Hepatocyte (in vitro differentiated cells): ENCODE data around the gene MZF1.

ENCODE experiments used
- EZH2 ChIP-seq: fragments of 200-600 bp; sonication (generic); IDR thresholded peaks from 2 replicates; pipeline ENCODE4 v1.6.1; 2016; ENCODE audit warnings: antibody characterized with exemption, mild to moderate bottlenecking, borderline replicate concordance
- TF ChIP-seq, protein P1 (sequence below): fragments of 200-600 bp; sonication (generic); IDR thresholded peaks from 2 replicates; pipeline ENCODE4 v1.5.1; 2016; ENCODE audit warnings: antibody characterized with exemption, mild to moderate bottlenecking; ENCODE audit not compliant: poor library complexity

DNA sequence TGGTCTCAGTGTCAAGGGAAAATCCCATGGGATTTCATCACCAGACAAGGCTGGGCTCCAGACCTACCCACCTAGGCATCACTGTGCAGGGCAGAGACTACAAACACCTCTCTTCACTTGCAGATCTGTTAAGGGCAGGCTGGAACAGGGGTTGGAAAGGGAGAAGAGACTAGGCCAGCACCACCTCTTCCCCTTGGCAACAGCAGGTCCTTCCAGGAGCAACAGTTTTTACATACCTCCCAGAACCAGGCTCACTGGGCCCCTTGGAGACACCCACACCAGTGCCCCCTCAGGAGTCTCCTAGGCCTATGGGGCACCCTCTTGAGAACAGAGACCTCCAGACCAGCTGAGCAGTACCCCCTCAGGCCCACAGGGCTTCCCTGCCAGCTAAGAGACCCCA, 12.2 kb downstream of the MZF1 start:
- TF ChIP-seq, protein P1, sequence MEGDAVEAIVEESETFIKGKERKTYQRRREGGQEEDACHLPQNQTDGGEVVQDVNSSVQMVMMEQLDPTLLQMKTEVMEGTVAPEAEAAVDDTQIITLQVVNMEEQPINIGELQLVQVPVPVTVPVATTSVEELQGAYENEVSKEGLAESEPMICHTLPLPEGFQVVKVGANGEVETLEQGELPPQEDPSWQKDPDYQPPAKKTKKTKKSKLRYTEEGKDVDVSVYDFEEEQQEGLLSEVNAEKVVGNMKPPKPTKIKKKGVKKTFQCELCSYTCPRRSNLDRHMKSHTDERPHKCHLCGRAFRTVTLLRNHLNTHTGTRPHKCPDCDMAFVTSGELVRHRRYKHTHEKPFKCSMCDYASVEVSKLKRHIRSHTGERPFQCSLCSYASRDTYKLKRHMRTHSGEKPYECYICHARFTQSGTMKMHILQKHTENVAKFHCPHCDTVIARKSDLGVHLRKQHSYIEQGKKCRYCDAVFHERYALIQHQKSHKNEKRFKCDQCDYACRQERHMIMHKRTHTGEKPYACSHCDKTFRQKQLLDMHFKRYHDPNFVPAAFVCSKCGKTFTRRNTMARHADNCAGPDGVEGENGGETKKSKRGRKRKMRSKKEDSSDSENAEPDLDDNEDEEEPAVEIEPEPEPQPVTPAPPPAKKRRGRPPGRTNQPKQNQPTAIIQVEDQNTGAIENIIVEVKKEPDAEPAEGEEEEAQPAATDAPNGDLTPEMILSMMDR, result no peak
- no peak for TF ChIP-seq EZH2
